ENCODE data around the gene RGS17.

DNA sequence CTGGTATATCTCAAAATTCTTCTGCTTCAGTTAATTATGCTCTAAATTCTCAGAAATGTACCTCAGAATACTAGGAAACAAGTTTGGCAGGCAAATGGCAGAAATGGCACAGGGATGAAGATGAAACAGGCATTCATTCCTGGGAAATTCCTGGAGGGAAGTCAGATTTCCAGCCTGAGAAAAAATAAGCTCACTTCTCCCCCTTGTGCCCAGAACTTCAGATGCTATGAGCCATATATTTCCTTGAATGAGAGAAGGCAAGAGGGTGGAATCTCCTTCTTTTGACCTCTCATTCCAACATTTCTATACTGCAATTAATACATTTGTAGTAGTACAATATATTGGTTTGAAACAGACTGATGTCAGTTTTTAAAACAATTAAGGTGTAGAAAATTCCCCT lies 22.8 kb downstream of the RGS17 start:
- TF ChIP-seq, protein P1, sequence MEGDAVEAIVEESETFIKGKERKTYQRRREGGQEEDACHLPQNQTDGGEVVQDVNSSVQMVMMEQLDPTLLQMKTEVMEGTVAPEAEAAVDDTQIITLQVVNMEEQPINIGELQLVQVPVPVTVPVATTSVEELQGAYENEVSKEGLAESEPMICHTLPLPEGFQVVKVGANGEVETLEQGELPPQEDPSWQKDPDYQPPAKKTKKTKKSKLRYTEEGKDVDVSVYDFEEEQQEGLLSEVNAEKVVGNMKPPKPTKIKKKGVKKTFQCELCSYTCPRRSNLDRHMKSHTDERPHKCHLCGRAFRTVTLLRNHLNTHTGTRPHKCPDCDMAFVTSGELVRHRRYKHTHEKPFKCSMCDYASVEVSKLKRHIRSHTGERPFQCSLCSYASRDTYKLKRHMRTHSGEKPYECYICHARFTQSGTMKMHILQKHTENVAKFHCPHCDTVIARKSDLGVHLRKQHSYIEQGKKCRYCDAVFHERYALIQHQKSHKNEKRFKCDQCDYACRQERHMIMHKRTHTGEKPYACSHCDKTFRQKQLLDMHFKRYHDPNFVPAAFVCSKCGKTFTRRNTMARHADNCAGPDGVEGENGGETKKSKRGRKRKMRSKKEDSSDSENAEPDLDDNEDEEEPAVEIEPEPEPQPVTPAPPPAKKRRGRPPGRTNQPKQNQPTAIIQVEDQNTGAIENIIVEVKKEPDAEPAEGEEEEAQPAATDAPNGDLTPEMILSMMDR (IDR thresholded peaks at IDR 0.05) = no peak
- TF ChIP-seq POLR2A (IDR thresholded peaks at IDR 0.05) = no peak
